C4-2B (cell line): ENCODE data around the gene CTDP1.
"Not testable (repeated sequence)": the region's sequence is repeated elsewhere in the genome, so short reads cannot be mapped to it uniquely, and the experiment has no call there.

Source experiments
- H3K27ac ChIP-seq: fragments of 450-650 bp; 2 replicates; pipeline ENCODE4 v1.5.1; 2017
- CTCF ChIP-seq: fragments of 450-650 bp; conservative IDR thresholded peaks from 2 replicates; pipeline ENCODE4 v1.5.1; 2017; ENCODE audit warnings: mild to moderate bottlenecking
- ZFX ChIP-seq: fragments of 450-650 bp; IDR thresholded peaks from 2 replicates; pipeline ENCODE4 v1.6.1; 2017

Gene CTDP1

GRCh38 chr18:79735071-79735980 lies 55.7 kb downstream of the CTDP1 start:
- TF ChIP-seq ZFX (no peak), CTCF (no peak)

GRCh38 chr18:79736230-79736629 lies 56.6 kb downstream of the CTDP1 start:
- no peak for TF ChIP-seq CTCF
- no peak for TF ChIP-seq ZFX

More at GRCh38 chr18:79735071-79735980, 55.7 kb downstream of the CTDP1 start:
- no peak overlapping the region for H3K27ac ChIP-seq

GRCh38 chr18:79736846-79737245 lies 57.2 kb downstream of the CTDP1 start:
- H3K27ac ChIP-seq, result no peak overlapping the region
- TF ChIP-seq CTCF (no peak), ZFX (no peak)

More at GRCh38 chr18:79736230-79736629, 56.6 kb downstream of the CTDP1 start:
- H3K27ac ChIP-seq, result no peak overlapping the region

GRCh38 chr18:79737426-79737825 lies 57.8 kb downstream of the CTDP1 start:
- TF ChIP-seq CTCF (no peak), ZFX (no peak)
- no peak overlapping the region for H3K27ac ChIP-seq

GRCh38 chr18:79738041-79738461 lies 58.4 kb downstream of the CTDP1 start:
- H3K27ac ChIP-seq, result no peak overlapping the region
- TF ChIP-seq CTCF, result no peak
- TF ChIP-seq ZFX, result no peak

GRCh38 chr18:79738581-79739439 lies 59.2 kb downstream of the CTDP1 start:
- no peak for TF ChIP-seq ZFX
- no peak for TF ChIP-seq CTCF
- H3K27ac ChIP-seq, result no peak overlapping the region

GRCh38 chr18:79739440-79739778 lies 59.8 kb downstream of the CTDP1 start:
- no peak overlapping the region for H3K27ac ChIP-seq
- TF ChIP-seq CTCF (no peak), ZFX (no peak)

GRCh38 chr18:79740047-79740446 lies 60.4 kb downstream of the CTDP1 start:
- H3K27ac ChIP-seq, result not testable (repeated sequence)
